HFF-Myc (cell line): ENCODE data around the gene SLC8A3.

Source experiments
- DNase-seq: peaks from one replicate; pipeline ENCODE4 v3.0.0-alpha.2; 2011; ENCODE audit warnings: low read depth; ENCODE audit errors: extremely low read depth
- H3K4me3 ChIP-seq: replicated peaks from 2 replicates; pipeline ENCODE4 v1.5.1; 2011; ENCODE audit warnings: low read depth, mild to moderate bottlenecking, control low read depth, low read length
- CTCF ChIP-seq: IDR thresholded peaks from 2 replicates; pipeline ENCODE4 v1.5.1; 2012; ENCODE audit warnings: mild to moderate bottlenecking, low read depth, low read length, control low read depth; ENCODE audit errors: missing control alignments

The SLC8A3 gene

GRCh38 chr14:70005281-70005805 lies 183.4 kb downstream of the SLC8A3 start:
- TF ChIP-seq CTCF, result no peak
- H3K4me3 ChIP-seq, result no peak overlapping the region
- no peak for DNase-seq

DNA sequence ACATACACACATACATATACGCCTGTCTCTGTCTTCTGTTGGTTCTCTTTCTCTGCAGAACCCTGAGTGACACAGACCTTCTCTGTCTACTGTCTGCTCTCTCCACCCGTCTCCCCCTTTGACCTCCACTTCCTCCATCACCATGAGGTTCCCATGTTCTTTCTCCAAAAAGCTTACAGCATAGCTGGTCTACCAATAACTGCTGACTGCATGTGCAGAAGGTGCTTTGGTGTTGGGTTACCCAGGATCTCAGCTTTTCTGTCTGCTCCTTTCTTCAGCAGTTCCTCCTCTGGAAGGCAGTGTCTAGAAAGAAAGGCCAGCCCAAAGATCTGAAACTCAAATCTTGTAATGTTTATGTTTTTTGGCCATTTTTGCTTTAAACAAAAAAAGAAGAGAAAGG lies 184.0 kb downstream of the SLC8A3 start:
- no peak for TF ChIP-seq CTCF
- H3K4me3 ChIP-seq, result no peak overlapping the region
- no peak for DNase-seq

GRCh38 chr14:70002589-70003346 lies 186.0 kb downstream of the SLC8A3 start:
- H3K4me3 ChIP-seq, result no peak overlapping the region
- no peak for DNase-seq
- TF ChIP-seq CTCF, result no peak

DNA sequence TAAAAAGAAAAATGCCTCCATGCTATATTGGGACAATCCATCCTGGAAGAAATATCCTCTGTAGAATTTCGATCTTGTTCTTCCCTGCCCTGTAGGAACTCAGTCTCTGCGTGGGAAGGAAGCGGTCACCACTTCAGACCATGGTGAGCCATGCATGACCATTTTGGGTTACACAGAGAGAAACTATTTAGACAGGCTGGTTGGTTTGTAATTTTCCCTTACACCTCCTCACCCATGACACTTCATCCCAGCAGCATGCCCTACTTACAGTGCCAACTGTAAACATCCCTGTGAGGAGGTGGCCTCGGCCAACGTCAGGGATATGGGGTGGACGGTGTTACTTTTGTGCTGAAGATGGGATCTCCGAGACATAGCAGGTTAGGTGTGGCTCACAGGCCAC lies 188.2 kb downstream of the SLC8A3 start:
- no peak overlapping the region for H3K4me3 ChIP-seq
- no peak for TF ChIP-seq CTCF
- DNase-seq, result no peak

GRCh38 chr14:69999261-69999674 lies 189.5 kb downstream of the SLC8A3 start:
- peak; percentile 9 for DNase-seq
- H3K4me3 ChIP-seq, result no peak overlapping the region
- TF ChIP-seq CTCF, result no peak

DNA sequence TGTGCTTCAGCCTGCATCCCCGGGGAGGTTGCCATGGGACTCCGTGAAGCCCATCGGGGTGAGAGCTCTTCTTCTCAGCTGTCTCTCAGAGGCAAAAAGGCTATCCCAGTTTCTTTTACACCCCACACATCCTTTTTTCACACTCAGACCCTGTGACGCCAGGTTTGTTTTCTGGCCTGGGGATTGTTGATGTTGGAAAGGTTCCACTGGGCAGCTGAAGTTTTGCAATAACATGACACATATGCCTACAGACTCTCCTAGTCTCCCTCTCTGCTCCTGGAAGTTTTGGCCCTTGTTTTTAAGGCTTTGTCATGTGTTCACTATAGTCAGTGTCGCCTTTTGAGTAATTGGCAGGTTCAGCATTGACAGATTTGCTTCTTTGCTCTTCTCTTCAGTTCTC lies 190.9 kb downstream of the SLC8A3 start:
- H3K4me3 ChIP-seq, result no peak overlapping the region
- DNase-seq, result no peak
- no peak for TF ChIP-seq CTCF
